ENCODE data around the gene MEI4. TPM values are rescaled to one million over a fixed set of nuclear protein-coding genes. Genes with fewer than 3 reads are reported as not detected.
"Not testable (repeated sequence)": the region's sequence is repeated elsewhere in the genome, so short reads cannot be mapped to it uniquely, and the experiment has no call there.

Gene MEI4
- total and polyA plus RNA-seq, 4 donors, result 0.12 to 0.13 TPM; not detected in 2

DNA sequence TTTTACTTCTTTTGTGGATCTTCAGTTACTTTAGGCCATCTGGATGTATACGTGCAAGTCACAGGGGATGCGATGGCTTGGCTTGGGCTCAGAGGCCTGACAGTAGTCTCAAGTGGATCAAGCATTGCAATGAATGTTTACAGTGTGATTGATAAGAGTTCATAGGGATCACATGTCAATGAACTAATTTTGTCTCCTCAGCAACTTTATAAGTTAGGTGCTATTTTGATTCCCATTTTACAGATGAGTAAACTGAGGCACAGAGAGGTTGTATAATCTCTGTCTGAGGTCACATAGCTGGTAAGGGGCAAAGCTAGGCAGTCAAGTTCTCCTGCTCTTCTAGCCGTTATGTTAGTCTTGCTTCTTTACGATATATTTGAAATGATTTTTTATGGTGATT, 13.5 kb downstream of the MEI4 start:
- Histone ChIP-seq H3K36me3 (ENCODE audit: control insufficient read depth in 1 of 2, insufficient read depth in 2 of 2, low read length in 1 of 2) (no peaks in the 10 kb centered on the region), H3K9me3 (ENCODE audit: control insufficient read depth, low read length) (no peaks in the 10 kb centered on the region), H3K4me3 (ENCODE audit: low read length in 2 of 2) (no peak overlapping the region), H3K4me1 (ENCODE audit: control insufficient read depth in 1 of 2, insufficient read depth in 2 of 2, low read length in 2 of 2) (no peaks in the 10 kb centered on the region), H3K27ac (ENCODE audit: low read depth in 1 of 2, low read length in 2 of 2) (no peak overlapping the region), H3K27me3 (ENCODE audit: control insufficient read depth in 1 of 2, insufficient read depth in 2 of 2, low read length in 1 of 2) (no peaks in the 10 kb centered on the region)
- DNase-seq (no peak), ATAC-seq (ENCODE audit: low FRiP score) (no peak)
- 89 to 93% methylated on average over 4 of the region's 4 CpGs for WGBS, 2 donors
- intact Hi-C loops (cut with DNase I), result no loop called here

DNA sequence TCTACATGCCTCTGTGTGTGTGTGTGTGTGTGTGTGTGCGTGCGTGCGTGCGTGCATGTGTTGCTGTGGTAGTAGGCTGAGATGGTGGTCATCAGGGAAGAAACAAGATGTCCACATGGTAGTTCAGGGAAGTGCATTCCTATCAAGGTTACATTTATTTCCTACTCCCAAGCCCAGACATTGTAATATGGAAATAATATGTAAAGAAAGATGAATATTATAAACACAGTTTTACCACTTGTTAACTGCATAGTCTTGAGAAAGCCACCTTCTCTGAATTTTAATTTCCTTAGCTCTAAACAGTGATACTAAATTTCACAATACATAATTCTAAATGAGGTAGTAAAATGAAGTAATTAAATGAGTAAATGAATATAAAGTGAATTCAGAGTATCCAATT, 14.0 kb downstream of the MEI4 start:
- Histone ChIP-seq H3K27me3 (ENCODE audit: control insufficient read depth in 1 of 2, insufficient read depth in 2 of 2, low read length in 1 of 2) (no peaks in the 10 kb centered on the region), H3K4me1 (ENCODE audit: control insufficient read depth in 1 of 2, insufficient read depth in 2 of 2, low read length in 2 of 2) (no peaks in the 10 kb centered on the region), H3K9me3 (ENCODE audit: control insufficient read depth, low read length) (no peaks in the 10 kb centered on the region), H3K36me3 (ENCODE audit: control insufficient read depth in 1 of 2, insufficient read depth in 2 of 2, low read length in 1 of 2) (no peaks in the 10 kb centered on the region), H3K4me3 (ENCODE audit: low read length in 2 of 2) (no peak overlapping the region), H3K27ac (ENCODE audit: low read depth in 1 of 2, low read length in 2 of 2) (no peak overlapping the region)
- 63 to 90% methylated on average over 4 of the region's 4 CpGs for WGBS, 2 donors
- DNase-seq, result no peak
- no peak for ATAC-seq (ENCODE audit: low FRiP score)
- intact Hi-C loops (cut with DNase I), result no loop called here

DNA sequence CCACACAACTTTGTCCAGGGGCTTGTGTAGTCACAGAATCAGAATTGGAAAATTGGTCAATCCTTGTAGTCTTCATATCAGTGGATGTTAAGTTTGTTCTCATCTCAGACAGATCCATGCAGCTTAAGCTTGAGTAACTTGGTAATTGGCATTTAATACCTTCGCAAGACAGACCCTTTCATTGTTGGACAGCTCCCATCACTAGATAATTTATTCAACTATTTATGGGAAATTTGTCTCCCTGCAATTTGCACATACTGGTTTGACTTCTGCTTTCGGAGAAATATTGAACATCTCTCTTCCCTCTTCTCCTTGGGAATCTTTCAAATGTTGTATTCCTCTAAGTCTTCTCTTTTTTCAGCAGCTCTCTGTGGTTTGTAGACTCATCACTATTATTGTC, 17.1 kb downstream of the MEI4 start:
- Histone ChIP-seq H3K4me3 (ENCODE audit: low read length in 2 of 2) (no peak overlapping the region), H3K27ac (ENCODE audit: low read depth in 1 of 2, low read length in 2 of 2) (no peak overlapping the region), H3K9me3 (ENCODE audit: control insufficient read depth, low read length) (no peaks in the 10 kb centered on the region), H3K27me3 (ENCODE audit: control insufficient read depth in 1 of 2, insufficient read depth in 2 of 2, low read length in 1 of 2) (no peaks in the 10 kb centered on the region), H3K36me3 (ENCODE audit: control insufficient read depth in 1 of 2, insufficient read depth in 2 of 2, low read length in 1 of 2) (no peaks in the 10 kb centered on the region), H3K4me1 (ENCODE audit: control insufficient read depth in 1 of 2, insufficient read depth in 2 of 2, low read length in 2 of 2) (no peaks in the 10 kb centered on the region)
- 90 to 94% methylated on average over 2 of the region's 2 CpGs for WGBS, 2 donors
- ATAC-seq (ENCODE audit: low FRiP score) (no peak), DNase-seq (no peak)
- intact Hi-C loops (cut with DNase I), result no loop called here

DNA sequence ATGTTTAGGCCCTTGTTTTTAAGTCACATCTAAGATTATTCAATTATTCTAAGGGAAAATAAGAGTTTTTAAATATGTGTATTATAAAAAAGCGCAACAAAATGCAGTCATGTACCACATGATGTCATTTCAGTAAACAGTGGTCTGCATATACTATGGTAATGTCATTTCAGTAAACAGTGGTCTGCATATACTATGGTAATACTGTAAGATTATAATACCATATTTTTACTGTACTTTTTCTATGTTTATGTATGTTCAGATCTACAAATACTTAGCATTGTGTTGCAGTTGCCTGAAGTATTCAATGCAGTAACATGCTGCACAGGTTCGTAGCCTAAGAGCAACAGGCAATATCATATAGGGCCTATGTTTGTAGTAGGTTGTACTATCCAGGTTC, 21.4 kb downstream of the MEI4 start:
- DNase-seq, result no peak
- Histone ChIP-seq H3K36me3 (ENCODE audit: control insufficient read depth in 1 of 2, insufficient read depth in 2 of 2, low read length in 1 of 2) (no peaks in the 10 kb centered on the region), H3K27me3 (ENCODE audit: control insufficient read depth in 1 of 2, insufficient read depth in 2 of 2, low read length in 1 of 2) (no peaks in the 10 kb centered on the region), H3K27ac (ENCODE audit: low read depth in 1 of 2, low read length in 2 of 2) (no peak overlapping the region), H3K9me3 (ENCODE audit: control insufficient read depth, low read length) (no peaks in the 10 kb centered on the region), H3K4me1 (ENCODE audit: control insufficient read depth in 1 of 2, insufficient read depth in 2 of 2, low read length in 2 of 2) (no peaks in the 10 kb centered on the region), H3K4me3 (ENCODE audit: low read length in 2 of 2) (no peak overlapping the region)
- ATAC-seq (ENCODE audit: low FRiP score), result no peak
- whole genome bisulfite sequencing, 2 donors, result 94 to 96% methylated on average over 2 of the region's 2 CpGs
- intact Hi-C loops (cut with DNase I), result no loop called here

DNA sequence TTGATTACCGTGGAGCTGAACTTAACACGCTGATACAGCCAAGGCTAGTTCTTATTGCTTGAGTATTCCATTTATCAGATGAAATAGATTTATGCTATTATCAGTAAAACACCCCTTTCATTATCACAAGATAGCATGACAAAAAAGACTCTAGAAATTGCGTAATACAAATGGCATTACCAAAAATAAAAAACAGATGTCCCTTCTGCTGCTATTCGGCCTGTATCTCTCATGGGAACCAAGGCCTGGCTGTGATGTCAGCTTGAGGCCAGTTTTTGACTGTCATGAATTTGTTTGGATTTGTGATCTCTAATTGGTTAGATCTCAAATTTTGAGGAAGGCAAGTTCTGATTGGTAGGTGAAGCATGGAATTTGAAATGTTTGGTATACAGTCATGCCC, 25.2 kb downstream of the MEI4 start:
- Histone ChIP-seq H3K4me1 (ENCODE audit: control insufficient read depth in 1 of 2, insufficient read depth in 2 of 2, low read length in 2 of 2) (no peaks in the 10 kb centered on the region), H3K4me3 (ENCODE audit: low read length in 2 of 2) (no peak overlapping the region), H3K27ac (ENCODE audit: low read depth in 1 of 2, low read length in 2 of 2) (no peak overlapping the region), H3K9me3 (ENCODE audit: control insufficient read depth, low read length) (no peaks in the 10 kb centered on the region), H3K36me3 (ENCODE audit: control insufficient read depth in 1 of 2, insufficient read depth in 2 of 2, low read length in 1 of 2) (no peaks in the 10 kb centered on the region), H3K27me3 (ENCODE audit: control insufficient read depth in 1 of 2, insufficient read depth in 2 of 2, low read length in 1 of 2) (no peaks in the 10 kb centered on the region)
- 58 to 82% methylated on average over 4 of the region's 4 CpGs for WGBS, 2 donors
- DNase-seq (no peak), ATAC-seq (ENCODE audit: low FRiP score) (no peak)
- intact Hi-C loops (cut with DNase I), result no loop called here

DNA sequence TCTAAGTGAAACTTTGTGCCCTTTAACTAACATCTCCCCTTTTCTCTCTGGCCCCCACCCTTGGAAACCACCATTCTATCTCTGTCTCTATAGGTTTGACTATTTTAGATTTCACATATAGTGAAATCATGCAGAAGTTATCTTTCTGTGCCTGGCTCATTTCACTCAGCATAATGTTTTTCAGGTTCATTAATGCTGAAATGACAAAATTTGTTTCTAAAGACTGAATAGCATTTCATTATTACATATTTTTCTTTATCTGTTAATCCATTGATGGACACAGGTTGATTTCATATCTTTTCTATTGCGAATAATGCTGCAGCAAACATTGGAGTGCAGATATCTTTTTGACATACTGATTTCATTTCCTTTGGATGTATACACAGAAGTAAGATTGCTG, 30.7 kb downstream of the MEI4 start:
- intact Hi-C loops (cut with DNase I), result no loop called here
- 90 to 93% methylated on average over 1 of the region's 1 CpG for WGBS, 2 donors

DNA sequence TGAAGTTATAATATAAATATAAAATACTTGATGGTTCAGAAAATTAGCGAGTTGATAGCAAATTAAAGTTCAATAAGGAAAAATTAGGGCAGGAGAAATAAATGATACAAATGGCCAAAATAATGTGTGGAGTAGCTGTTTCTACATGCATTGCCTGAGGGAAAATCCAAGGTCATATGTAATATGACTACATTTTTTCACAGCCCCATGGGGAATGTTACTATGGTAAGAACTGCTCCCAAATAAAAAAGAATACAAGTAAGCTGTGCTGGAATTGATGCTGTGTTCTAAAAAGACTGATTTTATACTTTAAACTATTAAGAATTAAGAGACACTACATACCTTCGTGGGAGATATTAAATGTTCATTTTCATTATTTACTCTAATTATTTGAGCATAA, 34.1 kb downstream of the MEI4 start:
- Histone ChIP-seq H3K36me3 (ENCODE audit: control insufficient read depth in 1 of 2, insufficient read depth in 2 of 2, low read length in 1 of 2) (no peaks in the 10 kb centered on the region), H3K4me3 (ENCODE audit: low read length in 2 of 2) (no peak overlapping the region), H3K27me3 (ENCODE audit: control insufficient read depth in 1 of 2, insufficient read depth in 2 of 2, low read length in 1 of 2) (no peaks in the 10 kb centered on the region), H3K9me3 (ENCODE audit: control insufficient read depth, low read length) (no peaks in the 10 kb centered on the region), H3K27ac (ENCODE audit: low read depth in 1 of 2, low read length in 2 of 2) (no peak overlapping the region), H3K4me1 (ENCODE audit: control insufficient read depth in 1 of 2, insufficient read depth in 2 of 2, low read length in 2 of 2) (no peaks in the 10 kb centered on the region)
- ATAC-seq (ENCODE audit: low FRiP score) (no peak), DNase-seq (no peak)
- 85 to 86% methylated on average over 2 of the region's 2 CpGs for WGBS, 2 donors
- intact Hi-C loops (cut with DNase I), result no loop called here

More for the DNA sequence above, 30.7 kb downstream of the MEI4 start:
- DNase-seq (no peak), ATAC-seq (ENCODE audit: low FRiP score) (no peak)
- Histone ChIP-seq H3K9me3 (ENCODE audit: control insufficient read depth, low read length) (no peaks in the 10 kb centered on the region), H3K27me3 (ENCODE audit: control insufficient read depth in 1 of 2, insufficient read depth in 2 of 2, low read length in 1 of 2) (no peaks in the 10 kb centered on the region), H3K36me3 (ENCODE audit: control insufficient read depth in 1 of 2, insufficient read depth in 2 of 2, low read length in 1 of 2) (no peaks in the 10 kb centered on the region), H3K27ac (ENCODE audit: low read depth in 1 of 2, low read length in 2 of 2) (no peak overlapping the region), H3K4me3 (ENCODE audit: low read length in 2 of 2) (no peak overlapping the region), H3K4me1 (ENCODE audit: control insufficient read depth in 1 of 2, insufficient read depth in 2 of 2, low read length in 2 of 2) (no peaks in the 10 kb centered on the region)

DNA sequence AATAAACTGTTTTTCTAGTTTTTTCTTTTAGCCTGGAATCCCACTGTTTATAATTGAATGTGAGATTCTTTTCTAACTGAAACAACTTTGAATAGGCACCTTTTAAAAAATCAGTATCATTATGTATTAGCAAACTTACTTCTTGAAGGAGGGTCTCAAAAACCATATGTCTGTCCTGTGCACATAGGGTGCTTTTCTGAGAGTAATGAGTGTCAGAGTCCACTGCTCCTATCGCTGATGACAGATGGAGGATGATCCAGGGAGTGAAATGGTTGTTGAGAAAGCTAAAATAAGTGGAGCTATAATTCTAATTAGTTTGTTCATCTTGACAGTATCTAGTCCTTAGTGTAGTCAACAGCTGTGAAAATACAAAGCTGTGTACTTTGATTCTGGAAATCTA, 35.8 kb downstream of the MEI4 start:
- intact Hi-C loops (cut with DNase I), result no loop called here
- H3K4me1 ChIP-seq (ENCODE audit: control insufficient read depth in 1 of 2, insufficient read depth in 2 of 2, low read length in 2 of 2), result no peaks in the 10 kb centered on the region
- H3K36me3 ChIP-seq (ENCODE audit: control insufficient read depth in 1 of 2, insufficient read depth in 2 of 2, low read length in 1 of 2), result no peaks in the 10 kb centered on the region
- H3K4me3 ChIP-seq (ENCODE audit: low read length in 2 of 2), result no peak overlapping the region
- no peak overlapping the region for H3K27ac ChIP-seq (ENCODE audit: low read depth in 1 of 2, low read length in 2 of 2)
- ATAC-seq (ENCODE audit: low FRiP score), result no peak
- H3K9me3 ChIP-seq (ENCODE audit: control insufficient read depth, low read length), result no peaks in the 10 kb centered on the region
- no peaks in the 10 kb centered on the region for H3K27me3 ChIP-seq (ENCODE audit: control insufficient read depth in 1 of 2, insufficient read depth in 2 of 2, low read length in 1 of 2)
- WGBS, 2 donors, result 86 to 88% methylated on average over 1 of the region's 1 CpG
- no peak for DNase-seq

DNA sequence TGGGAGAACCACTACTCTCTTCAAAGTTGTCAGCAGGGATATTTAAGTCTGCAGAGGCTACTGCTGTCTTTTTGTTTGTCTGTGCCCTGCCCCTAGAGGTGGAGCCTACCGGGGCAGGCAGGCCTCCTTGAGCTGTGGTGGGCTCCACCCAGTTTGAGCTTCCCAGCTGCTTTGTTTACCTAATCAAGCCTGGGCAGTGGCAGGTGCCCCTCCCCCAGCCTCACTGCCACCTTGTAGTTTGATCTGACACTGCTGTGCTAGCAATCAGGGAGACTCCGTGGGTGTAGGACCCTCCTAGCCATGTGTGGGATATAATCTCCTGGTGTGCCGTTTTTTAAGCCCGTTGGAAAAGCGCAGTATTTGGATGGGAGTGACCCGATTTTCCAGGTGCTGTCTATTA, 47.3 kb downstream of the MEI4 start:
- H3K9me3 ChIP-seq (ENCODE audit: control insufficient read depth, low read length); H3K27ac ChIP-seq (ENCODE audit: low read depth in 1 of 2, low read length in 2 of 2); H3K4me3 ChIP-seq (ENCODE audit: low read length in 2 of 2); DNase-seq; H3K4me1 ChIP-seq (ENCODE audit: control insufficient read depth in 1 of 2, insufficient read depth in 2 of 2, low read length in 2 of 2); H3K36me3 ChIP-seq (ENCODE audit: control insufficient read depth in 1 of 2, insufficient read depth in 2 of 2, low read length in 1 of 2); ATAC-seq (ENCODE audit: low FRiP score); H3K27me3 ChIP-seq (ENCODE audit: control insufficient read depth in 1 of 2, insufficient read depth in 2 of 2, low read length in 1 of 2); intact Hi-C loops (cut with DNase I): not testable (repeated sequence)
- WGBS, 2 donors, result 93 to 97% methylated on average over 6 of the region's 6 CpGs

Data from aorta (tissue), 5 donors.